Smooth muscle cell (in vitro differentiated cells): Measurements from ENCODE around the gene PBX4. TPM values are rescaled to one million over a fixed set of nuclear protein-coding genes. Genes with fewer than 3 reads are reported as not detected.

ENCODE experiments used
- DNase-seq: peaks from one replicate; lab custom pipeline; 2025; ENCODE audit not compliant: unreplicated experiment; lab: John Stamatoyannopoulos, UW
- H2AFZ ChIP-seq: fragments of 200-600 bp; sonication (generic); 2 replicates; pipeline ENCODE4 v1.6.0; 2016; ENCODE audit warnings: antibody characterized with exemption, low read depth, mild to moderate bottlenecking
- H3F3A ChIP-seq: fragments of 200-600 bp; sonication (generic); 2 replicates; pipeline ENCODE4 v1.6.0; 2017; ENCODE audit warnings: antibody characterized with exemption, low read depth
- H3K27ac ChIP-seq: fragments of 200-600 bp; sonication (generic); 2 replicates; pipeline ENCODE4 v1.5.1; 2016; ENCODE audit warnings: low read depth, mild to moderate bottlenecking
- H3K27me3 ChIP-seq: fragments of 200-600 bp; sonication (generic); 2 replicates; pipeline ENCODE4 v1.6.1; 2016; ENCODE audit warnings: low read depth, mild to moderate bottlenecking
- H3K36me3 ChIP-seq: fragments of 200-600 bp; sonication (generic); 2 replicates; pipeline ENCODE4 v1.5.1; 2016; ENCODE audit warnings: low read depth
- H3K4me1 ChIP-seq: fragments of 200-600 bp; sonication (generic); 2 replicates; pipeline ENCODE4 v1.5.1; 2016; ENCODE audit warnings: low read depth
- H3K4me2 ChIP-seq: fragments of 200-600 bp; sonication (generic); 2 replicates; pipeline ENCODE4 v1.6.0; 2016; ENCODE audit warnings: mild to moderate bottlenecking
- H3K4me3 ChIP-seq: fragments of 200-600 bp; sonication (generic); 2 replicates; pipeline ENCODE4 v1.5.1; 2016; ENCODE audit warnings: mild to moderate bottlenecking
- H3K79me2 ChIP-seq: fragments of 200-600 bp; sonication (generic); 2 replicates; pipeline ENCODE4 v1.6.0; 2016; ENCODE audit warnings: low read depth, mild to moderate bottlenecking
- H3K9ac ChIP-seq: fragments of 200-600 bp; sonication (generic); 2 replicates; pipeline ENCODE4 v1.6.0; 2016; ENCODE audit warnings: low read depth
- H3K9me3 ChIP-seq: fragments of 200-600 bp; sonication (generic); replicated peaks from 2 replicates; pipeline ENCODE4 v1.5.1; 2016; ENCODE audit warnings: low read depth
- H4K20me1 ChIP-seq: fragments of 200-600 bp; sonication (generic); 2 replicates; pipeline ENCODE4 v1.6.0; 2016; ENCODE audit warnings: low read depth
- CTCF ChIP-seq: fragments of 200-600 bp; sonication (generic); IDR thresholded peaks from 2 replicates; pipeline ENCODE4 v1.5.1; 2017; ENCODE audit warnings: borderline replicate concordance, mild to moderate bottlenecking, antibody characterized with exemption; ENCODE audit not compliant: insufficient read depth, poor library complexity, severe bottlenecking
- WGBS: methylation state at CpG from one replicate; pipeline ENCODE4 v1.1.7; 2016; ENCODE audit warnings: low lambda C conversion rate; 5-methylcytosine and 5-hydroxymethylcytosine counted together
- polyA plus RNA-seq: library from polyadenylated mRNA; unstranded; fragments of >200 nt; fragmentation: Nextera tagmentation; extraction: Ambion mirVana; gene quantifications from 2 replicates; pipeline ENCODE4 v1.2.1, GENCODE V29; 2016
- total RNA-seq: library from RNA; depleted of rRNA; stranded (reverse); fragments of >200 nt; gene quantifications from 2 replicates; pipeline ENCODE4 v1.2.3, GENCODE V29; 2014

The PBX4 gene
- total and polyA plus RNA-seq, 2 experiments from 2014 or later, result 1.7 to 2.5 TPM

DNA sequence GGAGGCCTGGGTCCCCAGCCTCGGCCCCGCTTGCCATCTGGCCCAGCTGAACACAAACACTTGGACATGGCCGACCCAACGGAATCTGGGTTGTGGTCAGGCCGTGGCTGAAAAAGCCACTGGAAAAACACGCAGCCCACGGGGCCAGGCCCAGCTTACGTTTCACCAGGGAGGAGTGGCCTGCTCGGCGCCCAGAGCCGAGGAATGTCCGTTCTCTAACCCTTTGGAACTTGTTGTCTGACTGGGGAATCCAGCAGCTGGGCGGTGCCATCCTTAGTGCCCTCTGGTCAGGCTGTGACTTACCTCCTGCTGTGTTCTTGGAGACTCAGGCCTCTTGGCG is 66.7 kb downstream of the PBX4 start:
- Histone ChIP-seq H3K4me1 (peaks cover 12% of the 10 kb centered on the region), H3K79me2 (no peaks in the 10 kb centered on the region), H3K4me3 (no peak overlapping the region), H3K4me2 (no peak overlapping the region), H3K9me3 (no peaks in the 10 kb centered on the region), H4K20me1 (no peaks in the 10 kb centered on the region), H2AFZ (no peak overlapping the region), H3K9ac (no peak overlapping the region), H3K27me3 (no peaks in the 10 kb centered on the region), H3F3A (no peaks in the 10 kb centered on the region), H3K36me3 (no peaks in the 10 kb centered on the region), H3K27ac (peak overlapping the region; percentile 69)
- WGBS, result 57% methylated on average over 14 of the region's 14 CpGs
- DNase-seq, result no peak
- TF ChIP-seq CTCF, result no peak

GRCh38 chr19:19550972-19551852 is 67.3 kb downstream of the PBX4 start:
- Histone ChIP-seq H3K4me1 (peaks cover 12% of the 10 kb centered on the region), H3K36me3 (no peaks in the 10 kb centered on the region), H3K4me2 (peak overlapping the region; percentile 25), H2AFZ (no peak overlapping the region), H3K9me3 (no peaks in the 10 kb centered on the region), H3K27me3 (no peaks in the 10 kb centered on the region), H3F3A (no peaks in the 10 kb centered on the region), H3K79me2 (no peaks in the 10 kb centered on the region), H3K27ac (peak overlapping the region; percentile 69), H3K9ac (no peak overlapping the region), H3K4me3 (no peak overlapping the region), H4K20me1 (no peaks in the 10 kb centered on the region)
- no peak for TF ChIP-seq CTCF
- no peak for DNase-seq
- 84% methylated on average over 10 of the region's 10 CpGs for WGBS

DNA sequence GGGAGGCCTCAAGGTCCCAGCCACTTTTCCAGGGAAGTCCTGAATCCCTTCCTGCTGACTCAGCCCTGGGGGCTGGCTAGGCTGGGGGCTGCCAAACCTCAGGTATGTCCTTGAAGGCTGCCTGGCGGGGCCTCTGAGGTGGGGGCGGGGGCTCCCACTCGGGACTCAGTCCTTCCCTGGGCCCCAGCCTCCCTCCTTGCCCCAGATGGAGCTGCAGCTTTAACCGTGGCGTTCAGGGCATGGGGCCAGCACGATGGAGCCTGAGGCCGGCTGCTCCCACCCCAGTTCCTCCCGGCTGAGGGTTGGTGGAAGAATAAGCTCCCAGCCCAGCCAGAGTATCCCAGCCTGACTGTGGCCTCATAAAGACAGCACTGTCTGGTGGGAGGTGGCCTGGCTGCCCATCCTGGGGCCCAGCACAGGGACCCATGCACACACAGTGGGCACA is 68.0 kb downstream of the PBX4 start:
- peaks cover 12% of the 10 kb centered on the region for H3K4me1 ChIP-seq
- no peak overlapping the region for H3K4me3 ChIP-seq
- TF ChIP-seq CTCF, result no peak
- no peaks in the 10 kb centered on the region for H4K20me1 ChIP-seq
- no peaks in the 10 kb centered on the region for H3F3A ChIP-seq
- H3K9me3 ChIP-seq, result no peaks in the 10 kb centered on the region
- H3K9ac ChIP-seq, result no peak overlapping the region
- no peaks in the 10 kb centered on the region for H3K79me2 ChIP-seq
- H3K27me3 ChIP-seq, result no peaks in the 10 kb centered on the region
- H3K36me3 ChIP-seq, result no peaks in the 10 kb centered on the region
- H3K4me2 ChIP-seq, result peak overlapping the region; percentile 25
- DNase-seq, result peak; percentile 40
- 11% methylated on average over 7 of the region's 8 CpGs for WGBS
- peak overlapping the region; percentile 69 for H3K27ac ChIP-seq
- no peak overlapping the region for H2AFZ ChIP-seq
